DMS53 (cell line): ENCODE measurements around the gene GPRASP3.
"Not testable (repeated sequence)": the region's sequence is repeated elsewhere in the genome, so short reads cannot be mapped to it uniquely, and the experiment has no call there.

Experiments
- DNase-seq: peaks from one replicate; lab custom pipeline; 2025; lab: John Stamatoyannopoulos, UW

Gene GPRASP3, protein sequence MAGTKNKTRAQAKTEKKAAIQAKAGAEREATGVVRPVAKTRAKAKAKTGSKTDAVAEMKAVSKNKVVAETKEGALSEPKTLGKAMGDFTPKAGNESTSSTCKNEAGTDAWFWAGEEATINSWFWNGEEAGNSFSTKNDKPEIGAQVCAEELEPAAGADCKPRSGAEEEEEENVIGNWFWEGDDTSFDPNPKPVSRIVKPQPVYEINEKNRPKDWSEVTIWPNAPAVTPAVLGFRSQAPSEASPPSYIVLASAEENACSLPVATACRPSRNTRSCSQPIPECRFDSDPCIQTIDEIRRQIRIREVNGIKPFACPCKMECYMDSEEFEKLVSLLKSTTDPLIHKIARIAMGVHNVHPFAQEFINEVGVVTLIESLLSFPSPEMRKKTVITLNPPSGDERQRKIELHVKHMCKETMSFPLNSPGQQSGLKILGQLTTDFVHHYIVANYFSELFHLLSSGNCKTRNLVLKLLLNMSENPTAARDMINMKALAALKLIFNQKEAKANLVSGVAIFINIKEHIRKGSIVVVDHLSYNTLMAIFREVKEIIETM

DNA sequence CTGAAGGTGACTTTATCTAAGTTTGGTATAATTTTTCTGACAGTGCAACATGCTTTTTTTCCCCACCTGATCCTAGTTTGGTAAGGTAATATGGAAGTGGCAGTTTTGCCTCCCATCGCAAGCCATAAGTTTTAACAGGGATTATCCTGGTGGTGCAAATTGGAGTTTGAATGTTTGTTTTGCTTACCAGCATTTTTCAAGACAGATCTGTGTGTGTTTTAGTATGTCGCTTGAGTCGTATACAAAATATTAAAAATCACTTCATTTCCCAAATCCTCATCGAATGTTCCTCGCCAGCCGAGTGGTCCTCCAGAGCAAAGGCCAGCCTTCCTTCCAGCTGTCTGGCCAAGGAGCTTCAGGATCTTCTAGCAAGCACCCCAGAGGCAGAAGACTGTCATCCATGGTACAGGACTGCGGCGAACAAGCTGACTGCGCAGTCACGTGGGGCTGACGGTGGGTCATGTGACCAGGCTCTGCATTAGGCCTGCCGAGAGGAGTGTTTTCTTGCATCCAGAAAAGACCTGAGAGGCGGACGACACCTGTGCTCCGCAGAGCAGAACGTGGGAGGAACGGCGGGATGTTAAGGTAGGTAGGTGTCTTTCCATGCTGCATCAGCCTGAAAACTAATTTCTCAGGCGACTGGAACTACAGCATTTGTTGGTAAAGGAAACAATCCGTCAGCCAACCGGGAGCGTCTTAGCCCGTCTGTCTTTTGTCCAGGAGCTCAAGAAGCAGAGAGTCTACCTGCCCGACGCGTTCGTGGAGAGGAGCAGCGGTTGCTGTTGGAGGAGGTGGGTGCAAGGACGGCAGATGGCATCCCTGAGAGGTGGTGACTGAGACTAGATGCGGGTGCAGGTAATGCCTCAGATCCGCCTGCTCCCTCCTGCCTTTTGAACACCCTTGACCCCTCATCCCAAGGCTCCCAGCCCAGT is at the start of gene GPRASP3:
GPRASP3 (plus strand) TSS at position 507 of the 932 bp plus-strand sequence. CDS start 28,253 bp downstream, outside the sequence.
- DNase-seq = no peak

DNA sequence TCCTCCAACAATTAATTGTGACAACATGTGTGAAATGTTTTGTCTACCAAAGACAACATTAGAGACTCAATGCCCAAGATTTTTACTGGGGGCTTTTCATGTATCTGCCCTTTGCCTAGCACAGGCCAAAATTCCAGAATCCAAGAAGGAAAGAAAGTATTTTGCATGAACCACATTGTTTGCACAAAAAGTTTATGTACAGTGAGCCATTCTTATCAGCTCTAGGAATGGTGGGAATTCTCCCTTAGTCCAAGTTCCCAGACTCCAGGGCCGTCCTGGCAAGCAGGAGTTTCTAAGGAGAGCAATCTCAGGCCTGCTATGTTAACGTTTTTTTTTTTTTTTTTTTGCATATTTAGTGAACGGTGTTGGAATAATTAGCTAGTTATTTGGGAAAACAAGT is 47.7 kb upstream of the GPRASP3 start:
- DNase-seq = no peak

DNA sequence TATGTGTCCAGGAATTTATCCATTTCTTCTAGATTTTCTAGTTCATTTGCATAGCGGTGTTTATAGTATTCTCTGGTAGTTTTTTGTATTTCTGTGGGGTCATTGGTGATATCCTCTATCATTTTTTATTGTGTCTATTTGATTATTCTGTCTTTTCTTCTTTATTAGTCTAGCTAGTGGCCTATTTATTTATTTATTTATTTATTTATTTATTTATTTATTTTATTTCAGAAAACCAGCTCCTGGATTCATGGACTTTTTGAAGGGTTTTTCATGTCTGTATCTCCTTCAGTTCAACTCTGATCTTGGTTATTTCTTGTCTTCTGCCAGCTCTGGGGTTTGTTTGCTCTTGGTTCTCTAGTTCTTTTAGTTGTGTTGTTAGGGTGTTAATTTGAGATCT is 43.1 kb upstream of the GPRASP3 start:
- not testable (repeated sequence) for DNase-seq

DNA sequence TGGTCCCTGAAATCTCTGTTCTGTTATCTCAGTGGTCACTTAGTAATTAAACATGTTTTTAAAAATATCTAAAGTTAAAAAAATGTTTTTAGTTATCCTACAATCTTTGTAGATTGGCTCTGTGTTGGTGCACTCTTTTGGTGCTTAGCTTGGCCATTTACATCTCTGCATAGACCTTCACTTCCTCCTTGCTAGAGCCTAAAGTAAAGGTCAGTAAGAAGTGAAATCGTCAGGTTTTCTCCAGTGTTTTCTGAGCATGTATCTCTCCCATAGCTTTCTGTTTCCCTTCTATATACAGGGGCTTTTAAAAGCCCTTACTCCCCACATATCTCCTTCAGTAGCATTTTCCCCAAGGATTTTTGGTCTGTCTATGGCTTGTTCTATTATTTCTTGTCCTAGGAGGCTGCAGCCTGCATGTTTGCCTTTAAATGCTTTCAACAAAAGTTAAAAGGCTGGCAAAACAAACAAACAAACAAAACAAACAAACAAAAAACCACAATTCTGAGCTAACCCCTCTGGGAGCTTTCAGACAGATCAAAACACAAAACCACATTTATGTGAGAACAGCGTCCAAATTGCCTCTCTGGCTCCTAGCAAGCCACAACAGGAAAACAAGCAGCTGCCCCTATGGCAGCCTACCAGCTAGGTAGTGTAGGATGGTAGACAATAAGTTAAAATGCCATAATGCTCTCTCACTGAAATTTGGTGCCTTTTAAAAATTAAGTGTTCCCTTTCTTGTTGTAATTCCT is 35.6 kb upstream of the GPRASP3 start:
- DNase-seq = no peak

DNA sequence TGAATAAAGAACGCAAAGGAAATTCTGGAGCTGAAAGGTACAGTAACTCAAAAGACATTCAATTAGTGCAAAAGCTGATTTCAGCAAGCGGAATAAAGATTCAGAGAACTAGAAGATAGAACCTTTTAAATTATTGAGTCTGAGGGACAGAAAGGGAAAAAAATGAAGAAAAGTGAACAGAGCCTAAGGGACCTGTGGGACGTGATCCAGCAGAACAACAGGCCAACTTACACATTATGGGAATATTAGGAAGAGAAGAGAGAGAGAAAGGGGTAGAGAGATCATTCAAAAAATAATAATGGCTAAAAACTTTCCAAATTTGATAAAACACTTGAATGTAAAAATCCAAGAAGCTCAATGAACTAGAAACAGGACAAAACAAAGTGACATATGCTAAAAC is 25.8 kb upstream of the GPRASP3 start:
- no peak for DNase-seq

DNA sequence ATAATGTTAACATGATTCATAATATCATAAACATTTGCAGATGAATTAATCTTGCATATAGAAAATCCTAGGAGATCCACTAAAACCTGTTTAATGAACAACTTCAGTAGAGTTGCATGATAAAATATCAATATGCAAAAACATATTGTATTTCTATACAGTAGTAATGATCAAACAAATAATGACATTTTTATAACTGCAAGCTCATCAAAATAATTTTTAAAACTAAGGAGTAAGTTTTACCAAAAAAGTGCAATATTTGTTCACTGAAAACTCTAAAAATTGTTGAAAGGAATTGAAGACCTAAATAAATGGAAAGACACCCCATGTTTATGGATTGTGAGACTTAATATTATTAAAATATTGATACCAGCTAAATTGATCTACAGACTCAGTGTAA is 24.2 kb upstream of the GPRASP3 start:
- DNase-seq = no peak

DNA sequence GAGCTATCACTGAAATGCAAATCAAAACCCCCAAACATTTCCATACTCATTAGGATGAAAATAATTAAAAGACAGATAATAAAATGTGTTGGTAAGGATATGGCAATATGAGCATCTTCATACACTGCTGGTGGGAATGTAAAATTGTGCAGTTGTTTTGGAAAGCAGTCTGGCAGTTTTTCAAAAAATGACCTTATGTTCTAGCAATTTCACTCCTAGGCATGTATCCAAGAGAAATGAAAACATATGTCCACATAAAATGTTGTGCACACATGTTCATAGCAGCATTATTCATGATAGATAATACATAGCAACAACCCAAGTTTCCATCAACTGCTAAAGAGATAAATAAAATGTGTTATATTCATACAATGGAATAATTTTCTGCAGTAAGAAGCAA is 23.0 kb upstream of the GPRASP3 start:
- DNase-seq = no peak

DNA sequence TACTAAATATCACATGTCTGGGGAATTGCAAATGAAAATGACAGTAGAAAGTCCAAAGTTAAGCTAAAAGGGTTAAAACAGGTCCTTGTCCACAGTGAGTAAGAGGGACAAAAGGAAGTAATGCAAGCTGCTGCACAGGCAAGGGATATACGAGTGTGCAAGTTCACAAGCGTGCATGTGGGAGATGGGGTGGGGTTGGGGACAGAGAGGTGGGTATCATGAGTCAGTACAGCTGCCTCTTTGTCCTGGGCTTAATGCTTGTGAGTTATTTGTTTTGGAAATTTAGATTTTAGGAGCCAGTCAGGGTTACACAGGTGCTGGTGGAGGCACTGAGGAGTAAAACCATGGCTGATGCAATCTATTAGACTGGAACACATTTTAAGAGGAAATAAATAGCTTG is 11.6 kb upstream of the GPRASP3 start:
- DNase-seq = peak; percentile 16

DNA sequence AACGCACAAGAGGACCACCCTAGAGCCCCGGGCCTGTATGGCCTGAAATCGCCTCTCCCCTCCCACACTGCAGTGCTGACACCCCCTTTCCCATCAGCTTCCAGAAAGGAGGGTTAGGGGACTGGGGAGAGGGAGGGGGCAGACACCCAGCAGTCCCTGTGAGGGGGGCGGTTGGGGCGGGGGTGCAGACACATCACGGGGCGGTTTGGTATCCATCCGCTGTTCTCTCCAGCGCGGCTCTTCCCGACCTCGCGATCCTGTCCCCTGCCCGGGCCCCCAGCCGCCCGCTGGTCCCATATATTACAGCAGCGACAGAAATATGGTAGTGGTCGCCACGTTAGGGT is 8.7 kb upstream of the GPRASP3 start:
- no peak for DNase-seq

DNA sequence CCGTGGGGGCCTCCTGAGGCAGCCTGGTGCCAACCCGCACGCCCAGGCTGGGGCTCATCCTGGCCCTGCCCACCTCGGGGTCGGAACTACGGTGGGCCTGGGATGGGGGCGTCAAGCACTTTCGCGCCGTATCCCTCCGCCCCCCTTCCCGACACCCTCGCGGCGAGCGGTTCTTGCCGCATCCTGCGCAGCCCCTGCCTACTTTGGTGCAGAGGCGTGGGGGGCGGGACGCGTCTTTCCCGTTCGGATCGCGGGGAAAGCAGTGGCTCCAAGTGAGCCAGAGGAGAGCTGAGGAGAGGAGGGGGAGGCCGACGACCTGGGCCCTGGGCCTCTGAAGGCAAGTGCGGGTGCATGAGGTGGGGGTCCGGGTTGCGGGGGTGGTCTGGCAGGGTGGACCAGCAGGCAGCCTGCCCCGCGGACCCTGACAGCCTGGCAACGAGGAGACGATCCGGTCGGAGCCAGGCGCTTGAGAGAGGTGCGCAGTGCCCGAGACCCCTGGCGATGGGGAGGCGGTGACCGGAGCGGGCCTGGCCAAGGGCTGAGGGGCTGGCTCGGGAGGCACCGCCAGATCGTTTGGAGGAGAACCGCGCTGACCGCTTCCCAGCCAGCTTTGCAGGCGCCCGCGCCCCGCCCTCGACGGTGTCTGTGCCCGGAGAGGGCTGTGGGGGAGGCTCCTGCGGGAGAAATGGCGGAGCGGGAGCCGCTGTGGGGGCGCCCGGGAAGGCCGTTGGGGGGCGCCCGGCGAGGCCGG is 8.2 kb upstream of the GPRASP3 start, which contains the start of gene GPRASP2:
GPRASP2 (plus strand) TSS at position 233 of the 751 bp plus-strand sequence. CDS start 2,422 bp downstream, outside the sequence.
- DNase-seq = peak; percentile 60

DNA sequence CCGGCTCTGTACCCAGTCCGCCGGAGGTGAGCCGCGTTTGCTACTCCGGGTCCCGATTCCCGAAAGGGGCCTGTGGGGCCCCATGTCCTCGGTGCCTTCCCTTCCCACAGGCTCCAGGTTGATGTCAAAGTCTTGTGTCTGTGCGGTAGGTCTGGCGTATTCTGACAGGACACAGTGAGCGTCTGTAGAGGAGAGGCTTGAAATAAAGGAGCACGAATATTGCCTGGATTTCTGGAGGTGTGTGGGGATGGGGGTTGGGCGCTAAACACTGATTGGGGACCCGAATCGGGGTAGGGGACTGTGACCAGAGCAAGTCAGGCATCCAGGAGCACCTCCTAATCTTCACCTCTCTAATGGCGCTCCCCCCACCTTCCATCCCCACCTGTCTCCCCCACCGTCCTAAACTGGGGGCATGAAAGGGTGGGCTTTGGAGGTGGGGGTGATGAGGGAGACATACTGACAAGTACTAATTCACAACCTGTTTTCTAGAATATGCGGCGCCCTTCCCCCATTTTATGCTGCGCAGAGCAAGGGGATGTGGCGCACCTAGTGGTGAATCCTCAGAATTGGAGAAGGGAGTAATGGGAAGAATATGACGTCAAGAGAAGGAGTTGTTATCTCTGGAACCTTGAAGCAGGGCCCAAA is 7.4 kb upstream of the GPRASP3 start:
- peak; percentile 60 for DNase-seq

DNA sequence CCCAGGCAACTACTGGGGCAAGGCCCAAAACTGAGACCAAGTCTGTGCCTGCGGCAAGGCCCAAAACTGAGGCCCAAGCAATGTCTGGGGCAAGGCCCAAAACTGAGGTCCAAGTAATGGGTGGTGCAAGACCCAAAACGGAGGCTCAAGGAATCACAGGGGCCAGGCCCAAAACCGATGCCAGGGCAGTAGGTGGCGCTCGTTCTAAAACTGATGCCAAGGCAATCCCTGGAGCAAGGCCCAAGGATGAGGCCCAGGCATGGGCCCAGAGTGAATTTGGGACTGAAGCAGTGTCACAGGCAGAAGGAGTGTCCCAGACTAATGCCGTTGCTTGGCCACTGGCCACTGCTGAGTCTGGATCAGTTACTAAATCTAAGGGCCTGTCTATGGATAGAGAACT is 5.5 kb upstream of the GPRASP3 start:
- DNase-seq = no peak

DNA sequence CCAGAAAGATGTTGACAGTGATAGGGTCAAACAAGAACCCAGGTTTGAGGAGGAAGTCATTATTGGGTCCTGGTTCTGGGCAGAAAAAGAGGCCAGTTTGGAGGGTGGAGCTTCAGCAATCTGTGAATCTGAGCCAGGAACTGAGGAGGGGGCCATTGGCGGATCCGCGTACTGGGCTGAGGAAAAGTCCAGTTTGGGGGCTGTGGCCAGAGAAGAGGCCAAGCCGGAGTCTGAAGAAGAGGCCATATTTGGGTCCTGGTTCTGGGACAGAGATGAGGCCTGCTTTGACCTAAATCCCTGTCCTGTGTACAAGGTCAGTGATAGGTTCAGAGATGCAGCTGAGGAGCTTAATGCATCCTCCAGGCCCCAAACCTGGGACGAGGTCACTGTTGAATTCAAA is 4.6 kb upstream of the GPRASP3 start:
- no peak for DNase-seq

DNA sequence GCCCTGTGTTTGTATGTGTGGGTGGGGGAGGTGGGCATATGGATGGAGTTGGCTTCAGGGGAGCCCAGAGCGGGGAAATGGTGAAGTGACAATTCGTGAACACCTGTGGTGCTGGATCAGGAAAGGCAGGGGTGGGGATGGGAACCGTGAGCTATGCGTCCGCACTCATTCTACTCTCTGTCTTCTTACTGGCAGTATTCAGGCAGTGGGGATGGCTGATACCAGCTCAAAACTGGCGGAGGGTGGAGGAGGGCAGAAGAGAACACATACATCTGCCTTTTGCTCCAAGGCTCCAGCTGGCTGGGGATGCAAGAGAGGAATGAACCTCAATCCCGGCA is 595 bp downstream of the GPRASP3 start:
- DNase-seq = not testable (repeated sequence)

DNA sequence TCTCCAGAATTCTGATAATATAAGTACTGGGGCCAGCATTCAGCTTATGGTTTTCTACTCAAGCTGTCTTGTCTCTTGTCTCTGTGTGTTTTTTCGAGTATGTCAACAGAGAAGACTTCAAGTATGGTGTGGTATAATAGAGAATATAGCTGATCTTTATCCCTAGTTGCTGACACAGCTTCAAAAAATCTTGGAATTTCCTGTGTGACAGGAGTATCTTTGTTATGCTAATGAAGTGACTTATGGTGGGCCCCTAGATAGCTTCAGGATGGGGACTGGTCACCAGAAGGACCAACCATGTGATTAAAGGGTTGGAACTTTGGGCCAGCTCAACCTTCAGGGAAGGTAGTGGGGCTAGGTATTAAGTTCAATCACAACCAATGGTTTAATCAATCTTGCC is 2.9 kb downstream of the GPRASP3 start:
- no peak for DNase-seq

DNA sequence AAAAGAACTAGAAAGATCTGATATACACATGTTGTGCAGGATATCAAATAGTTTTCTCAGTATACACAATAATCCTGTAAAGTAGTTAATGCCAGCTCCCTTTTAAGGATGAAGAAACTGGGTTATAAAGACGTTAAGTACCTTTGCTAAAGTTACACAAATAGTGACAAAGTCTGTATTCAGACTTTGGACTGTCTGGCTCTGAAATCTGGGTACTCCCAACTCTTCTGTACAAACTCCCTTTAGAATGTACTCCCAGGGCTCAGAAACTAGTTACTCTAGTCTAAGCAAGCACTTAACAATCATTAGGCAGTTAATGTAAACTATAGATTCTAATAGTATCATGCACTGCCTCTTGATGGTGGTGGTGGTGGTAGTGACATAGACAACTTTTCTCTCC is 7.2 kb downstream of the GPRASP3 start:
- DNase-seq = no peak

DNA sequence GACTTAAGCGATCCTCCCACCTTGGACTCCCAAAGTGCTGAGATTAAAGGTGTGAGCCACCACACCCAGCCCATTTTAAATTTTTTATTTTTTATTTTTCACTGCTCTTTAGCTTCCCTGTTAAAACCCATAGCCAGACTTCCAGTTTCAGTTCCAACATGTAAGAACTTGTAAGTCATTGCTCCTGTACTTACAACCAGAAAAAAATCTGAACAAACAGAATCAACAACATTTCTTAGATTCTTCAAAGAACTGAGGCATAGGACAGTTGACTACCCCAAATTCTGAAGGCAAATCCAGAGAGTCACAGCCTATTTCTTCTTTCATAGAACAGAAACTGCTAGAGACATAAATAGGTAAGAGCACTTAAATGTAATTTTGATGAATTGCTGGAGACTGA is 8.1 kb downstream of the GPRASP3 start:
- no peak for DNase-seq

DNA sequence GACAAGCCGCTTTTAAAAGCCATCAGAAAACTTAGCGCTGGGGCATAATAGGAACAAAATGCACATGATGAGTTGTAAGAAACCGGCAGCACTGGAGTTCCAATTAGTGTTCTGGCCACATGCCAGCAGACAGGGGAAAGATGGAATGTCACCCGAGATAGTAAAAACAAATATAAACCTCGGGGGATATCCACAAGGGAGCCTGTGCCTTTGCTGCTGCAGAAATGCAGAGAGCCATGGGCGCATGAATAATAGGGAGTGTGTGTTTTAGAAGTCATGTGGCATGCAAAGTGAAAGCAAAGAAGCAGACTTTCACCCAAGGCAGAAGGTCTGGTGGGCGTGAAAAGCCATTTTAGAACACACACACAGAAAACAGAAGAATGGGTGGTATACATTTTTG is 19.1 kb downstream of the GPRASP3 start:
- DNase-seq = no peak

DNA sequence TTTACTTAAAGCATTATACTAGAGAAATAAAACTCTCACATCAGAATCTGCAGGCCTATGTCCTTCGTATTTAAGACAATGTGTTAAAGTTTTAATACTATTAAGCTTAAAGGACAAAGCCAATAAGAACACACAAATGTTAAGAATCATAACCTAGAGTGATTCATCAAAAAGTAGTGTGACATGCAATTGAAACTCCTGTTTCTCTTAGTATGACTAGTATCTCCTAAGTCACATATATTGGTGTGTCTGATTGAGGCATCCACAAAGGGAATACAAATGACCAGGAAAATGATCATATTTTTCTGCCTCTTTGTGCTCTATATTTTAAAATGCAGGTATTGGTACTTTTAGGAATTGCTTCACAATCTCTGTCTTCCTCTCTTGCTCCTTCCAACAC is 23.8 kb downstream of the GPRASP3 start:
- DNase-seq = no peak

DNA sequence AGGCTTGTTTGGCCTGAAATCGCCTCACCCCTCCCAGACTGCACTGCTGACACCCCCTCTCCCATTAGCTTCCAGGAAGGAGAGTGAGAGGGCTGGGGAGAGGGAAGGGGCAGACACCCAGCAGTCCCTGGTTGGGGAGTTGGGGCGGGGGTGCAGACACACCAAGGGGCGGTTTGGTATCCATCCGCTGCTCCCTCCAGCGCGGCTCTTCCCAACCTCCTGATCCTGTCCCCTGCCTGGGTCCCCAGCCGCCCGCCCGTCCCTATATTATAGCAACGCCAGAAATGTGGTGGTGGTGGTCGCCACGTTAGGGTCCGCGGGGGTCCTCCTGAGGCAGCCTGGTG is 24.9 kb downstream of the GPRASP3 start:
- DNase-seq = no peak
